ENCODE measurements around the gene UGP2. TPM values are rescaled to one million over a fixed set of nuclear protein-coding genes. Genes with fewer than 3 reads are reported as not detected.

UGP2 gene
- total and polyA plus RNA-seq, 2 donors (not counting 1 experiment from before 2014, with no cell fraction given): 19.1 to 68.8 TPM

GRCh38 chr2:63844616-63845015, 2.9 kb downstream of the UGP2 start:
- ChIA-PET CTCF (interaction anchor here (7.6 kb wide), 1 partner anchor 16 kb away, joined by 60 read pairs; no protein-coding TSS in a partner anchor), POLR2A (no interaction called here)
- Histone ChIP-seq H3K36me3 (replicated peaks in 1 of 2; ENCODE audit: control extremely low read depth in 1 of 2, control insufficient read depth in 1 of 2, extremely low read depth in 1 of 2, insufficient read depth in 2 of 2, low read length in 1 of 2) (peaks cover 0 to 3% of the 10 kb centered on the region in 2 experiments), H3K9me3 (ENCODE audit: control extremely low read depth in 1 of 3, control insufficient read depth in 2 of 3, insufficient read depth in 1 of 3, low read length in 2 of 3) (no peaks in the 10 kb centered on the region), H3K79me2 (ENCODE audit: control insufficient read depth, insufficient read depth, low read length) (peaks cover 88% of the 10 kb centered on the region), H3K4me1 (ENCODE audit: control insufficient read depth in 2 of 2, insufficient read depth in 2 of 2, low read length in 2 of 2) (peaks cover 19 to 20% of the 10 kb centered on the region in 2 donors), H3K27ac (ENCODE audit: low read length in 2 of 2) (no peak overlapping the region), H3K4me2 (replicated peaks; ENCODE audit: low read depth, low read length, poor library complexity, severe bottlenecking) (no peak overlapping the region), H4K20me1 (ENCODE audit: control insufficient read depth, insufficient read depth, low read length, poor library complexity, severe bottlenecking) (peaks cover 29% of the 10 kb centered on the region), H3K27me3 (replicated peaks in 1 of 4; ENCODE audit: control extremely low read depth in 1 of 4, control insufficient read depth in 3 of 4, insufficient read depth in 4 of 4, low read length in 3 of 4) (no peaks in the 10 kb centered on the region), H2AFZ (ENCODE audit: insufficient read depth, low read depth, low read length, poor library complexity, severe bottlenecking) (no peak overlapping the region), H3K9ac (ENCODE audit: low read length) (no peak overlapping the region), H3K4me3 (ENCODE audit: control extremely low read depth in 1 of 5, extremely low read depth in 1 of 5, insufficient read depth in 1 of 5, low read depth in 2 of 5, low read length in 4 of 5) (no peak overlapping the region)
- WGBS (ENCODE audit: insufficient coverage): 95% methylated on average over 2 of the region's 3 CpGs
- H3K4me1 Mint-ChIP-seq: peaks cover 69% of the 10 kb centered on the region
- H3K27ac Mint-ChIP-seq: no peak overlapping the region
- no peaks in the 10 kb centered on the region for H3K9me3 Mint-ChIP-seq (ENCODE audit: insufficient read depth)
- no peak for ATAC-seq (ENCODE audit: low read depth)
- intact Hi-C loops (cut with micrococcal nuclease): loop anchor here (5.0 to 10.0 kb wide), 4 partner anchors 173 to 1650 kb away; partner anchors contain the start of genes ACTR2, B3GNT2, PELI1 and VPS54
- TF ChIP-seq CTCF (IDR thresholded peaks at IDR 0.05): no peak
- no peak for TF ChIP-seq EZH2 (IDR thresholded peaks at IDR 0.05; ENCODE audit: borderline replicate concordance, insufficient read depth, low read depth, low read length, poor library complexity, severe bottlenecking)
- H3K27me3 Mint-ChIP-seq: no peaks in the 10 kb centered on the region
- H3K4me3 Mint-ChIP-seq: no peak overlapping the region
- DNase-seq: no peak

GRCh38 chr2:63845866-63846265, 4.2 kb downstream of the UGP2 start:
- no peak overlapping the region for H3K27ac ChIP-seq (ENCODE audit: low read length in 2 of 2)
- H3K4me3 Mint-ChIP-seq: no peak overlapping the region
- no peaks in the 10 kb centered on the region for H3K9me3 ChIP-seq (ENCODE audit: control extremely low read depth in 1 of 3, control insufficient read depth in 2 of 3, insufficient read depth in 1 of 3, low read length in 2 of 3)
- H3K9me3 Mint-ChIP-seq (ENCODE audit: insufficient read depth): no peaks in the 10 kb centered on the region
- peaks cover 97% of the 10 kb centered on the region for H3K79me2 ChIP-seq (ENCODE audit: control insufficient read depth, insufficient read depth, low read length)
- H3K4me3 ChIP-seq (ENCODE audit: control extremely low read depth in 1 of 5, extremely low read depth in 1 of 5, insufficient read depth in 1 of 5, low read depth in 2 of 5, low read length in 4 of 5): no peak overlapping the region
- ATAC-seq (ENCODE audit: low read depth) (no peak), DNase-seq (no peak)
- intact Hi-C loops (cut with micrococcal nuclease): loop anchor here (10.0 kb wide), 1 partner anchor 1651 kb away; the partner anchor contains the start of gene B3GNT2
- H4K20me1 ChIP-seq (ENCODE audit: control insufficient read depth, insufficient read depth, low read length, poor library complexity, severe bottlenecking): peaks cover 35% of the 10 kb centered on the region
- peaks cover 69% of the 10 kb centered on the region for H3K4me1 Mint-ChIP-seq
- TF ChIP-seq EZH2 (IDR thresholded peaks at IDR 0.05; ENCODE audit: borderline replicate concordance, insufficient read depth, low read depth, low read length, poor library complexity, severe bottlenecking): no peak
- no peak for TF ChIP-seq CTCF (IDR thresholded peaks at IDR 0.05)
- peaks cover 0 to 3% of the 10 kb centered on the region in 2 experiments for H3K36me3 ChIP-seq (replicated peaks in 1 of 2; ENCODE audit: control extremely low read depth in 1 of 2, control insufficient read depth in 1 of 2, extremely low read depth in 1 of 2, insufficient read depth in 2 of 2, low read length in 1 of 2)
- peaks cover 14 to 15% of the 10 kb centered on the region in 2 donors for H3K4me1 ChIP-seq (ENCODE audit: control insufficient read depth in 2 of 2, insufficient read depth in 2 of 2, low read length in 2 of 2)
- H3K9ac ChIP-seq (ENCODE audit: low read length): no peak overlapping the region
- ChIA-PET POLR2A (no interaction called here), CTCF (interaction anchor here (0.9 to 7.6 kb wide), 2 partner anchors 15 to 18 kb away, joined by 3 to 60 read pairs; no protein-coding TSS in a partner anchor)
- H3K27me3 Mint-ChIP-seq: no peaks in the 10 kb centered on the region
- 100% methylated on average over 1 of the region's 3 CpGs for WGBS (ENCODE audit: insufficient coverage)
- no peaks in the 10 kb centered on the region for H3K27me3 ChIP-seq (replicated peaks in 1 of 4; ENCODE audit: control extremely low read depth in 1 of 4, control insufficient read depth in 3 of 4, insufficient read depth in 4 of 4, low read length in 3 of 4)
- no peak overlapping the region for H3K27ac Mint-ChIP-seq
- H2AFZ ChIP-seq (ENCODE audit: insufficient read depth, low read depth, low read length, poor library complexity, severe bottlenecking): no peak overlapping the region
- no peak overlapping the region for H3K4me2 ChIP-seq (replicated peaks; ENCODE audit: low read depth, low read length, poor library complexity, severe bottlenecking)

Data from B cell (primary cell).